Nephron progenitor cell (in vitro differentiated cells): Measurements from ENCODE around the gene CDHR5.

Source experiments
- DNase-seq: peaks from one replicate; pipeline ENCODE4 v3.0.0; 2021
- H3K27ac Mint-ChIP-seq: 2 replicates; pipeline ENCODE4 v1.8.0; 2021; ENCODE audit warnings: mild to moderate bottlenecking, moderate library complexity, mixed read lengths
- H3K27me3 Mint-ChIP-seq: 2 replicates; pipeline ENCODE4 v1.8.0; 2021; ENCODE audit warnings: mild to moderate bottlenecking, low read depth, mixed read lengths; ENCODE audit not compliant: poor library complexity
- H3K36me3 Mint-ChIP-seq: 2 replicates; pipeline ENCODE4 v1.8.0; 2021; ENCODE audit warnings: low read depth, mixed read lengths
- H3K4me1 Mint-ChIP-seq: 2 replicates; pipeline ENCODE4 v1.8.0; 2021; ENCODE audit warnings: mixed read lengths
- H3K4me3 Mint-ChIP-seq: 2 replicates; pipeline ENCODE4 v1.8.0; 2021; ENCODE audit warnings: mild to moderate bottlenecking, moderate library complexity, mixed read lengths
- H3K9me3 Mint-ChIP-seq: 2 replicates; pipeline ENCODE4 v1.8.0; 2021; ENCODE audit warnings: mild to moderate bottlenecking, moderate library complexity, mixed read lengths
- CTCF ChIP-seq: fragments of 200-600 bp; sonication (generic); IDR thresholded peaks from 2 replicates; pipeline ENCODE4 v1.5.0; 2021; ENCODE audit warnings: antibody characterized with exemption

The CDHR5 gene

GRCh38 chr11:626475-627307 is 1.9 kb upstream of the CDHR5 start, which contains the start of gene SCT:
SCT (minus strand) TSS chr11:627181; CDS start chr11:627143, 38 bp downstream.
- H3K4me1 Mint-ChIP-seq: peaks cover 50% of the 10 kb centered on the region
- TF ChIP-seq CTCF: no peak
- peaks cover 20% of the 10 kb centered on the region for H3K27me3 Mint-ChIP-seq
- peaks cover 22% of the 10 kb centered on the region for H3K36me3 Mint-ChIP-seq
- H3K9me3 Mint-ChIP-seq: peaks cover 20% of the 10 kb centered on the region
- H3K27ac Mint-ChIP-seq: no peak within 1 kb of the TSS
- H3K4me3 Mint-ChIP-seq: peak within 1 kb of the TSS; percentile 74
- no peak for DNase-seq

GRCh38 chr11:625636-626268 is 997 bp upstream of the CDHR5 start:
- peaks cover 50% of the 10 kb centered on the region for H3K4me1 Mint-ChIP-seq
- peaks cover 22% of the 10 kb centered on the region for H3K36me3 Mint-ChIP-seq

GRCh38 chr11:623999-624704 is 603 bp downstream of the CDHR5 start:
- Mint-ChIP-seq H3K27ac (no peak overlapping the region), H3K4me1 (peaks cover 49% of the 10 kb centered on the region), H3K36me3 (peaks cover 17% of the 10 kb centered on the region), H3K9me3 (peaks cover 16% of the 10 kb centered on the region), H3K4me3 (no peak overlapping the region), H3K27me3 (peaks cover 15% of the 10 kb centered on the region)
- TF ChIP-seq CTCF: no peak
- no peak for DNase-seq

More at GRCh38 chr11:625636-626268, 997 bp upstream of the CDHR5 start:
- H3K9me3 Mint-ChIP-seq: peaks cover 20% of the 10 kb centered on the region
- no peak overlapping the region for H3K27ac Mint-ChIP-seq
- peaks cover 20% of the 10 kb centered on the region for H3K27me3 Mint-ChIP-seq
- DNase-seq: no peak
- H3K4me3 Mint-ChIP-seq: no peak overlapping the region
- TF ChIP-seq CTCF: no peak

GRCh38 chr11:623349-623869 is 1.3 kb downstream of the CDHR5 start:
- TF ChIP-seq CTCF: no peak
- Mint-ChIP-seq H3K27me3 (peaks cover 8% of the 10 kb centered on the region), H3K36me3 (peaks cover 10% of the 10 kb centered on the region), H3K4me1 (peaks cover 45% of the 10 kb centered on the region), H3K4me3 (peak overlapping the region; percentile 31), H3K27ac (no peak overlapping the region), H3K9me3 (peaks cover 9% of the 10 kb centered on the region)
- DNase-seq: no peak

GRCh38 chr11:621838-622237 is 2.9 kb downstream of the CDHR5 start:
- H3K4me1 Mint-ChIP-seq: peaks cover 38% of the 10 kb centered on the region
- no peak overlapping the region for H3K27ac Mint-ChIP-seq
- H3K36me3 Mint-ChIP-seq: no peaks in the 10 kb centered on the region
- no peaks in the 10 kb centered on the region for H3K9me3 Mint-ChIP-seq
- no peak for DNase-seq
- H3K27me3 Mint-ChIP-seq: no peaks in the 10 kb centered on the region
- TF ChIP-seq CTCF: no peak
- H3K4me3 Mint-ChIP-seq: no peak overlapping the region
